ENCODE measurements around the gene TBCE. TPM values are rescaled to one million over a fixed set of nuclear protein-coding genes. Genes with fewer than 3 reads are reported as not detected.
"Not testable (repeated sequence)": the region's sequence is repeated elsewhere in the genome, so short reads cannot be mapped to it uniquely, and the experiment has no call there.

Gene TBCE
- total RNA-seq, 1 experiment from 2014 or later = 41.6 TPM

DNA sequence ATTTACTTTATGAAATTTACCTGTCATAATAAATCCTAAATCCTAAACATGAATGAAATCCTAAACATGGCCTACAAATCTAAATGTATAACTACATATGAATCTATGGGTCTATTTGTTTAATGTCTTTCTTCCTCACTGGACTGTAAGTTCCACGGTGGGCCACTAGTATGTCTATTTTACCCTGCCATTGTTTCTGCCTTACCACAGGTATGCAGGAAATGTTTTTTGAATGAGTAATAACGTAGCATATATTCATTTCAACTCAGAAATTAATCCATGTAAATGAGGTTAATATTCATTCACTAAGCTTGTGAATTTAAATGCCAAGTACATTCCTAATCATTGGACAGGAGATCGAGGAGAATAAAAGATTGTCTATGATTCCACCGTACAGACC, 101.7 kb downstream of the TBCE start:
- H3K4ac ChIP-seq (ENCODE audit: low read depth, low read length) = no peak overlapping the region
- H2BK15ac ChIP-seq (ENCODE audit: low read depth, low read length) = no peak overlapping the region
- Mint-ChIP-seq H3K27me3 (ENCODE audit: low read depth) (no peaks in the 10 kb centered on the region), H3K9me3 (no peaks in the 10 kb centered on the region), H3K36me3 (ENCODE audit: insufficient read depth in 1 of 3, low read depth in 3 of 3) (peaks cover 15 to 38% (median 37%) of the 10 kb centered on the region in 3 experiments; a peak in 6 of 7 replicates), H3K4me3 (no peak overlapping the region), H3K4me1 (no peaks in the 10 kb centered on the region), H3K27ac (no peak overlapping the region)
- no peak overlapping the region for H2AK5ac ChIP-seq (ENCODE audit: insufficient read length, low read length)
- no peak overlapping the region for H3K56ac ChIP-seq (ENCODE audit: insufficient read length, low read depth, low read length)
- H3K79me1 ChIP-seq (ENCODE audit: insufficient read depth, low read depth, low read length, poor library complexity, severe bottlenecking) = no peaks in the 10 kb centered on the region
- H3K23me2 ChIP-seq (ENCODE audit: insufficient read length, low read depth, low read length, poor library complexity, severe bottlenecking) = no peaks in the 10 kb centered on the region
- no peak overlapping the region for H2BK20ac ChIP-seq (ENCODE audit: low read depth, low read length, poor library complexity, severe bottlenecking)
- no peak overlapping the region for H3K14ac ChIP-seq (ENCODE audit: insufficient read depth, low read length)
- H3K27ac ChIP-seq (ENCODE audit: insufficient read length, low read depth, low read length) = no peak overlapping the region
- H3K79me2 ChIP-seq (ENCODE audit: insufficient read depth, low read length) = no peaks in the 10 kb centered on the region
- H2BK120ac ChIP-seq (ENCODE audit: low read depth, low read length, poor library complexity, severe bottlenecking) = no peak overlapping the region
- no peak overlapping the region for H3T11ph ChIP-seq (ENCODE audit: low read length)
- no peak overlapping the region for H2BK12ac ChIP-seq (ENCODE audit: insufficient read length, low read depth, low read length)
- H4K20me1 ChIP-seq (ENCODE audit: control insufficient read depth, insufficient read depth, insufficient read length) = no peaks in the 10 kb centered on the region
- no peaks in the 10 kb centered on the region for H3K9me3 ChIP-seq (ENCODE audit: control insufficient read depth, low read depth, low read length)
- no peak overlapping the region for H2BK5ac ChIP-seq (ENCODE audit: insufficient read length, low read length)
- no peak overlapping the region for H3K9ac ChIP-seq (ENCODE audit: extremely low read depth, insufficient read length, low read length)
- no peak overlapping the region for H3K23ac ChIP-seq (ENCODE audit: insufficient read length, low read depth, low read length)
- no peak overlapping the region for H4K5ac ChIP-seq (ENCODE audit: insufficient read length, low read depth, low read length)
- no CpG with 5 or more reads among the region's 4 CpGs for WGBS (ENCODE audit: extremely low coverage, insufficient read length, low lambda C conversion rate)
- H4K8ac ChIP-seq (replicated peaks; ENCODE audit: insufficient read length, low read depth, low read length) = no peak overlapping the region
- DNase-seq = no peak
- H2AFZ ChIP-seq (ENCODE audit: low read length) = no peak overlapping the region
- no peak for TF ChIP-seq CTCF (conservative IDR thresholded peaks at IDR 0.05)
- no peaks in the 10 kb centered on the region for H3K4me1 ChIP-seq (ENCODE audit: insufficient read depth, low read length)
- no peak overlapping the region for H3K18ac ChIP-seq (ENCODE audit: insufficient read length, low read depth, low read length)
- H3K27me3 ChIP-seq (ENCODE audit: insufficient read depth, low read length) = no peaks in the 10 kb centered on the region
- no peak overlapping the region for H4K91ac ChIP-seq (ENCODE audit: insufficient read length, low read depth, low read length)
- H3K4me2 ChIP-seq (ENCODE audit: insufficient read depth, insufficient read length, low read length) = no peak overlapping the region

DNA sequence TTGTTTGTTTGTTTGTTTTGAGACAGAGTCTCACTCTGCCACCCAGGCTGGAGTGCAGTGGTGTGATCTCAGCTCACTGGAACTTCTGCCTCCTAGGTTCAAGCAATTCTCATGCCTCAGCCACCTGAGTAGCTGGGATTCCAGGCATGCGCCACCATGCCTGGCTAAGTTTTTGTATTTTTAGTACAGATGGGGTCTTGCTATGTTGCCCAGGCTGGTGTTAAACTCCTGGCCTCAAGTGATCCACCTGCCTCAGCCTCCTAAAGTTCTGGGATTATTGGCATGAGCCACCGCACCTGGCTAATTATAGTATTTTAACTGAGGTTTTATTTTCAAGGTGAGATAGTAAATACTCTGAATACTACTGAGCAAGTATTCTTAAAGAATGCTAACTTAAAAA, 102.7 kb downstream of the TBCE start:
- not testable (repeated sequence) for H3K4me2 ChIP-seq (ENCODE audit: insufficient read depth, insufficient read length, low read length); H3K4ac ChIP-seq (ENCODE audit: low read depth, low read length); H3T11ph ChIP-seq (ENCODE audit: low read length); H4K5ac ChIP-seq (ENCODE audit: insufficient read length, low read depth, low read length); H4K91ac ChIP-seq (ENCODE audit: insufficient read length, low read depth, low read length); H2AFZ ChIP-seq (ENCODE audit: low read length); H2BK12ac ChIP-seq (ENCODE audit: insufficient read length, low read depth, low read length); H3K9me3 Mint-ChIP-seq; H3K79me2 ChIP-seq (ENCODE audit: insufficient read depth, low read length); H3K9ac ChIP-seq (ENCODE audit: extremely low read depth, insufficient read length, low read length); H3K4me3 Mint-ChIP-seq; H3K27me3 Mint-ChIP-seq (ENCODE audit: low read depth); H3K27me3 ChIP-seq (ENCODE audit: insufficient read depth, low read length); H4K8ac ChIP-seq (replicated peaks; ENCODE audit: insufficient read length, low read depth, low read length); H2BK120ac ChIP-seq (ENCODE audit: low read depth, low read length, poor library complexity, severe bottlenecking); H3K4me1 Mint-ChIP-seq; H3K27ac ChIP-seq (ENCODE audit: insufficient read length, low read depth, low read length); H3K18ac ChIP-seq (ENCODE audit: insufficient read length, low read depth, low read length); H3K23ac ChIP-seq (ENCODE audit: insufficient read length, low read depth, low read length); H3K79me1 ChIP-seq (ENCODE audit: insufficient read depth, low read depth, low read length, poor library complexity, severe bottlenecking); H3K14ac ChIP-seq (ENCODE audit: insufficient read depth, low read length); H3K23me2 ChIP-seq (ENCODE audit: insufficient read length, low read depth, low read length, poor library complexity, severe bottlenecking); DNase-seq; H2BK15ac ChIP-seq (ENCODE audit: low read depth, low read length); H2BK20ac ChIP-seq (ENCODE audit: low read depth, low read length, poor library complexity, severe bottlenecking); H3K56ac ChIP-seq (ENCODE audit: insufficient read length, low read depth, low read length); H2BK5ac ChIP-seq (ENCODE audit: insufficient read length, low read length); H3K9me3 ChIP-seq (ENCODE audit: control insufficient read depth, low read depth, low read length); H4K20me1 ChIP-seq (ENCODE audit: control insufficient read depth, insufficient read depth, insufficient read length); H3K4me1 ChIP-seq (ENCODE audit: insufficient read depth, low read length); H2AK5ac ChIP-seq (ENCODE audit: insufficient read length, low read length); H3K27ac Mint-ChIP-seq
- WGBS (ENCODE audit: extremely low coverage, insufficient read length, low lambda C conversion rate) = no CpG with 5 or more reads among the region's 2 CpGs
- H3K36me3 Mint-ChIP-seq (ENCODE audit: insufficient read depth in 1 of 3, low read depth in 3 of 3) = peaks cover 10 to 33% (median 32%) of the 10 kb centered on the region in 3 experiments; a peak in 6 of 7 replicates
